OCI-LY3 (cell line): ENCODE data around the gene CES1.
"Not testable (repeated sequence)": the region's sequence is repeated elsewhere in the genome, so short reads cannot be mapped to it uniquely, and the experiment has no call there.

ENCODE experiments used
- EZH2phosphoT487 ChIP-seq: fragments of 200-600 bp; shearing (Covaris generic); IDR thresholded peaks from 2 replicates; pipeline ENCODE4 v1.6.1; 2018; ENCODE audit warnings: antibody characterized with exemption, mixed run types, low read depth
- TF ChIP-seq, protein P1 (sequence below): fragments of 200-600, 300-600 bp; sonication (generic); IDR thresholded peaks from 2 replicates; pipeline ENCODE4 v1.5.1; 2014; ENCODE audit warnings: antibody characterized with exemption, low read length, low read depth

DNA sequence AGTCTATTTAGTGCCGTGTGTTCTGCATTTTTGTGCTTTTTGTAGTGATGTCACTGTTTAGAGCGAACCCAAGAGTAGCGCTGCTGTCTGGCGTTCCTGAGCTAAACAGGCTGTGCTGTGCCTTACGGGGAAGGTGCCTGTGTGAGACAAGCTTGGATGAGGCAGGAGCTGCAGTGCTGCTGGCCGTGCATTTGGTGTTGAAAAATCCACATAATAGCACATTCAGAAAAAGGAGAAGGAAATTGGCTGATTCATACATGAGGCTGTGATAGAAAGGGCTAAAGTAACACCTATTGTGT, 50.2 kb downstream of the CES1 start:
- TF ChIP-seq EZH2phosphoT487, result not testable (repeated sequence)
- TF ChIP-seq, protein P1, sequence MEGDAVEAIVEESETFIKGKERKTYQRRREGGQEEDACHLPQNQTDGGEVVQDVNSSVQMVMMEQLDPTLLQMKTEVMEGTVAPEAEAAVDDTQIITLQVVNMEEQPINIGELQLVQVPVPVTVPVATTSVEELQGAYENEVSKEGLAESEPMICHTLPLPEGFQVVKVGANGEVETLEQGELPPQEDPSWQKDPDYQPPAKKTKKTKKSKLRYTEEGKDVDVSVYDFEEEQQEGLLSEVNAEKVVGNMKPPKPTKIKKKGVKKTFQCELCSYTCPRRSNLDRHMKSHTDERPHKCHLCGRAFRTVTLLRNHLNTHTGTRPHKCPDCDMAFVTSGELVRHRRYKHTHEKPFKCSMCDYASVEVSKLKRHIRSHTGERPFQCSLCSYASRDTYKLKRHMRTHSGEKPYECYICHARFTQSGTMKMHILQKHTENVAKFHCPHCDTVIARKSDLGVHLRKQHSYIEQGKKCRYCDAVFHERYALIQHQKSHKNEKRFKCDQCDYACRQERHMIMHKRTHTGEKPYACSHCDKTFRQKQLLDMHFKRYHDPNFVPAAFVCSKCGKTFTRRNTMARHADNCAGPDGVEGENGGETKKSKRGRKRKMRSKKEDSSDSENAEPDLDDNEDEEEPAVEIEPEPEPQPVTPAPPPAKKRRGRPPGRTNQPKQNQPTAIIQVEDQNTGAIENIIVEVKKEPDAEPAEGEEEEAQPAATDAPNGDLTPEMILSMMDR, result not testable (repeated sequence)
